ENCODE measurements around the gene ATN1.
"Not testable (repeated sequence)": the region's sequence is repeated elsewhere in the genome, so short reads cannot be mapped to it uniquely, and the experiment has no call there.

The ATN1 gene

GRCh38 chr12:6927379-6928021 is at the start of gene ATN1:
Gene ATN1 (plus strand): TSS chr12:6927959. CDS start chr12:6934002, 6,043 bp downstream.
- peak; percentile 55 for DNase-seq

- DNase-seq, result not testable (repeated sequence)
Measured at GRCh38 chr12:6879824-6880223, 47.9 kb upstream of the ATN1 start.

GRCh38 chr12:6883252-6883651 is 44.5 kb upstream of the ATN1 start:
- no peak for DNase-seq

- no peak for DNase-seq
Measured at GRCh38 chr12:6883683-6884082, 44.1 kb upstream of the ATN1 start.

GRCh38 chr12:6884539-6884938 is 43.2 kb upstream of the ATN1 start:
- no peak for DNase-seq

- not testable (repeated sequence) for DNase-seq
Measured at GRCh38 chr12:6886206-6886999, 41.4 kb upstream of the ATN1 start.

- no peak for DNase-seq
Measured at GRCh38 chr12:6887460-6887859, 40.3 kb upstream of the ATN1 start.

GRCh38 chr12:6888360-6888759 is 39.4 kb upstream of the ATN1 start:
- DNase-seq, result no peak

- not testable (repeated sequence) for DNase-seq
Measured at GRCh38 chr12:6888794-6889193, 39.0 kb upstream of the ATN1 start.

- DNase-seq, result not testable (repeated sequence)
Measured at GRCh38 chr12:6889775-6890573, 37.8 kb upstream of the ATN1 start.

- peak; percentile 98 for DNase-seq
Measured at GRCh38 chr12:6890789-6891645, 36.7 kb upstream of the ATN1 start.

GRCh38 chr12:6891646-6892001 is 36.1 kb upstream of the ATN1 start:
- DNase-seq, result no peak

GRCh38 chr12:6892683-6893082 is 35.1 kb upstream of the ATN1 start:
- DNase-seq, result not testable (repeated sequence)

- no peak for DNase-seq
Measured at GRCh38 chr12:6894321-6894720, 33.4 kb upstream of the ATN1 start.

- no peak for DNase-seq
Measured at GRCh38 chr12:6896846-6897435, 30.8 kb upstream of the ATN1 start.

- DNase-seq, result no peak
Measured at GRCh38 chr12:6899427-6899826, 28.3 kb upstream of the ATN1 start.

GRCh38 chr12:6899837-6900519 is 27.8 kb upstream of the ATN1 start:
- DNase-seq, result peak; percentile 51

- no peak for DNase-seq
Measured at GRCh38 chr12:6902448-6902847, 25.3 kb upstream of the ATN1 start.

GRCh38 chr12:6903722-6904121 is 24.0 kb upstream of the ATN1 start:
- DNase-seq, result no peak

GRCh38 chr12:6904280-6905276 is 23.2 kb upstream of the ATN1 start, which contains the start of gene LRRC23:
Gene LRRC23 (plus strand): TSS chr12:6904822. CDS start chr12:6905634, 812 bp downstream.
- peak; percentile 99 for DNase-seq

All from CD4-positive, alpha-beta T cell treated with Interleukin-17A for 1 hour (primary cell).